Mucosa of rectum (tissue), 2 donors: ENCODE data around the gene VWA3B.
"Not testable (repeated sequence)": the region's sequence is repeated elsewhere in the genome, so short reads cannot be mapped to it uniquely, and the experiment has no call there.

Source experiments
- H3K27ac ChIP-seq, 2 donors: one replicate each; pipeline ENCODE4 v1.7.0; 2013; ENCODE audit warnings: inconsistent platforms in 2 of 2, low read depth in 2 of 2, low read length in 2 of 2
- H3K27me3 ChIP-seq, 2 donors: one replicate each; pipeline ENCODE4 v1.7.0; 2013; ENCODE audit warnings: low read length in 2 of 2; ENCODE audit not compliant: control insufficient read depth in 2 of 2, insufficient read depth in 2 of 2
- H3K36me3 ChIP-seq, 2 donors: one replicate each; pipeline ENCODE4 v1.7.0; 2013; ENCODE audit warnings: low read length in 2 of 2; ENCODE audit not compliant: control insufficient read depth in 2 of 2, insufficient read depth in 2 of 2
- H3K4me1 ChIP-seq, 2 donors: one replicate each; pipeline ENCODE4 v1.7.0; 2013; ENCODE audit warnings: low read length in 2 of 2, mild to moderate bottlenecking in 1 of 2; ENCODE audit not compliant: control insufficient read depth in 2 of 2, insufficient read depth in 2 of 2
- H3K4me3 ChIP-seq, 2 donors: one replicate each; pipeline ENCODE4 v1.7.0; 2013; ENCODE audit warnings: low read length in 2 of 2
- H3K9ac ChIP-seq, 2 donors: one replicate each; pipeline ENCODE4 v1.7.0; 2013; ENCODE audit warnings: low read length in 2 of 2, low read depth in 1 of 2, mild to moderate bottlenecking in 1 of 2
- H3K9me3 ChIP-seq, 2 donors: one replicate each; pipeline ENCODE4 v1.7.0; 2013; ENCODE audit warnings: low read length in 2 of 2; ENCODE audit not compliant: control insufficient read depth in 2 of 2
- donor health status: healthy.
- donor health status: Normal muscosa, but diverticular disease.

Gene VWA3B

GRCh38 chr2:98315957-98316356 is 229.0 kb downstream of the VWA3B start:
- H3K4me1 ChIP-seq = no peaks in the 10 kb centered on the region
- no peaks in the 10 kb centered on the region for H3K27me3 ChIP-seq
- peaks cover 3 to 5% of the 10 kb centered on the region in 2 donors for H3K9me3 ChIP-seq
- no peak overlapping the region for H3K4me3 ChIP-seq
- H3K36me3 ChIP-seq = no peaks in the 10 kb centered on the region
- no peak overlapping the region for H3K27ac ChIP-seq
- H3K9ac ChIP-seq = no peak overlapping the region

- H3K9ac ChIP-seq = no peak overlapping the region
- no peak overlapping the region for H3K4me3 ChIP-seq
These were observed 230.2 kb downstream of the VWA3B start for GRCh38 chr2:98317214-98317613.

GRCh38 chr2:98320171-98320570 is 233.2 kb downstream of the VWA3B start:
- not testable (repeated sequence) for H3K9ac ChIP-seq, H3K27ac ChIP-seq, H3K36me3 ChIP-seq, H3K9me3 ChIP-seq, H3K27me3 ChIP-seq, H3K4me3 ChIP-seq, H3K4me1 ChIP-seq

More at GRCh38 chr2:98317214-98317613, 230.2 kb downstream of the VWA3B start:
- no peaks in the 10 kb centered on the region for H3K36me3 ChIP-seq
- H3K9me3 ChIP-seq = peaks cover 3 to 6% of the 10 kb centered on the region in 2 donors
- no peaks in the 10 kb centered on the region for H3K27me3 ChIP-seq
- no peak overlapping the region for H3K27ac ChIP-seq
- no peaks in the 10 kb centered on the region for H3K4me1 ChIP-seq

DNA sequence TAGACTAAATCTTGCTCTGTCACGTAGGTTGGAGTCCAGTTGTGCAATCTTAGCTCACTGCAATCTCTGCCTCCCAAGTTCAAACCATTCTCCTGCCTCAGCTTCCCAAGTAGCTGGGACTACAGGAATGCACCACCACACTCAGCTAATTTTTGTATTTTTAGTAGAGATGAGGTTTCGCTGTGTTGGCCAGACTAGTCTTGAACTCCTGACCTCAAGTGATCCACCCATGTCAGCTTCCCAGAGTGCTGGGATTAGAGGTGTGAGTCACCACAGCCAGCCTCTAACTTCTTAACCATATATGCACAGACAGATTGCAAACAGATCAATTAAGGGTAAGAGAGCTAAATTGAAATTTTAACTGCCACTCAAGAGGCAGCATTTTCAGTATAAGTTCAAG is 237.2 kb downstream of the VWA3B start:
- no peak overlapping the region for H3K27ac ChIP-seq
- no peak overlapping the region for H3K4me3 ChIP-seq
- H3K4me1 ChIP-seq = no peaks in the 10 kb centered on the region
- H3K36me3 ChIP-seq = no peaks in the 10 kb centered on the region
- H3K9me3 ChIP-seq = peaks cover 3 to 6% of the 10 kb centered on the region in 2 donors
- H3K9ac ChIP-seq = no peak overlapping the region
- H3K27me3 ChIP-seq = no peaks in the 10 kb centered on the region

DNA sequence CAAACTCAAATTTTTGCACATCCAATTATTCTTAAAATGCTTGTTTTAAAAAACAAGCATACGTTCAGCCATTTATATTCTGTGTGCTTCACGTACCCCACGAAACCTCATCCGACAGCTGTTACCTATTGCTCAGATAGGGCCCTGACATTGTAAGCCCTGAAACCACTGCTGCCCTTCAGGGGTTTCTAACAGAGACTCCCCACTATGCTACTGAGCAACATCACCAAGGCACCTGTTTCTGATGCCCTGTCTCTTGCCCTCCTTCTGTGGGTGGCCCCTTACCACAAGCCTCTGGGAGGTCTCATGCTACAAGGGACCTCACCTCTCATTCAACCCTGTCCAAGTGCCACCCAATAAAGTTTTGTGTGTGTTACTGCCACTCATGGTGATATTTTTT is 240.8 kb downstream of the VWA3B start:
- Histone ChIP-seq H3K36me3 (no peaks in the 10 kb centered on the region), H3K4me1 (no peaks in the 10 kb centered on the region), H3K9ac (no peak overlapping the region), H3K27ac (no peak overlapping the region), H3K27me3 (no peaks in the 10 kb centered on the region), H3K4me3 (no peak overlapping the region), H3K9me3 (no peaks in the 10 kb centered on the region)

- Histone ChIP-seq H3K4me3 (no peak overlapping the region), H3K9me3 (no peaks in the 10 kb centered on the region), H3K9ac (no peak overlapping the region), H3K4me1 (no peaks in the 10 kb centered on the region), H3K36me3 (no peaks in the 10 kb centered on the region), H3K27me3 (peaks cover 0 to 2% of the 10 kb centered on the region in 2 donors), H3K27ac (no peak overlapping the region)
These were observed 242.6 kb downstream of the VWA3B start for GRCh38 chr2:98329549-98329948.

DNA sequence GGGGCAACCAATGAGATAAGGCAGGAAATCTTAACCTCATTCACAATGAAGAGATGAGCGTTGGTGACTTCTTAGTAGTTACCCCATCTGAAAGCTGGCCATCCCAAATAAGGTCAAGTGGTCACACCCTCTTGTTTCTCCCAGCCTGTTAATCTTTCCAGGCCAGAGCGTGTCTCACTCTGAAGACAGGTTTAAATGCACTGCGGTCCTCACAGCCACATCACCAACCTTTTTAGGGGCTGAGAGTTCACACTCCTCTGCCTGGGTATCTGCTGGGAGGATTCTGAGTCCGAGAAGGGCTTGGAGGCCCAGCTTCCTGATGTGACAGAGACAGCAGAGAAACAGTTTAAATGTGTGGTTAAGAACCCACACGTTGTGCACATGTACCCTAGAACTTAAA is 246.0 kb downstream of the VWA3B start:
- H3K4me3 ChIP-seq = no peak overlapping the region
- H3K27me3 ChIP-seq = peaks cover 0 to 2% of the 10 kb centered on the region in 2 donors
- H3K27ac ChIP-seq = no peak overlapping the region
- no peaks in the 10 kb centered on the region for H3K4me1 ChIP-seq
- no peaks in the 10 kb centered on the region for H3K36me3 ChIP-seq
- no peaks in the 10 kb centered on the region for H3K9me3 ChIP-seq
- no peak overlapping the region for H3K9ac ChIP-seq

DNA sequence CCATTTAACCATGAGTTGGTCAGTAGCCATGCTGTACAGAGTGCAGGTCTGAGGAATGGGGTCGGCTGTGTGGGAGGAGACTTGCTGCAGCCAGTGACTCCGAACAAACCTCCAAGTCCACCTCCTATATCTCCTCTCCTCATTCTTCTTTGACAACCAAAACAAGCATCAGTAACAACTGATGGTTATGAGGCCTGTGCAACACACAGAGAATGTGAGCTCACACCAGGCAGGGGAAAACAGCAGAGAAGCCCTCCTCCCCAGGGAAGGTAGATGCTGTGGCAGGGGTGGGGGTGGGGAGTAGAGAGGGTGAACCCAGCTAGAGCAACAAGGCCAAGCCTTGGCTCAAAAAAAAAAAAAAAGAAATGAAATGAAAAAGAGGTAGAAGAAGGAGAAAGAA is 247.0 kb downstream of the VWA3B start:
- Histone ChIP-seq H3K27ac (no peak overlapping the region), H3K9ac (no peak overlapping the region), H3K9me3 (no peaks in the 10 kb centered on the region), H3K4me3 (no peak overlapping the region), H3K36me3 (no peaks in the 10 kb centered on the region), H3K27me3 (peaks cover 0 to 2% of the 10 kb centered on the region in 2 donors), H3K4me1 (no peaks in the 10 kb centered on the region)

GRCh38 chr2:98334439-98335078 is 247.6 kb downstream of the VWA3B start:
- Histone ChIP-seq H3K27me3 (peaks cover 0 to 2% of the 10 kb centered on the region in 2 donors), H3K4me3 (no peak overlapping the region), H3K4me1 (no peaks in the 10 kb centered on the region), H3K9me3 (no peaks in the 10 kb centered on the region), H3K36me3 (no peaks in the 10 kb centered on the region), H3K27ac (no peak overlapping the region), H3K9ac (no peak overlapping the region)

DNA sequence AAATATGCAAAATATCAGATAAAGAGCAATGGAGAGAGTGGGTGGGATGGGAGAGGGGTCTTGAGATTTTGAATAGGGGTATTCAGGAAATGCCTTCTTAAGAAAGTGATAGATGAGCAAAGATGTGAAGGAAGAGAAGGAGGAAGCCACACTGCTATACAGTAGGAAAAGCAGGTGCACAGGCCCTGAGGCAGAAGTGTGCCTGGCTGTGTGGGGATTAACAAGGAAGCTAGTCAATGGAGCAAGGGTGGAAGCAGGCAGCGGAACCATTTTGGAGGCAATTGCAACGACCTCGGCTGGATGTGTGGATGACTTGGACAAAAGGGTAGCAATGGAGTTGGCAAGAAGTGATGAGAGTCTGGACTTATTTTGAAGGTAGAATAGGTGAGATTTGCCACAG is 248.3 kb downstream of the VWA3B start:
- H3K4me1 ChIP-seq = no peaks in the 10 kb centered on the region
- H3K36me3 ChIP-seq = no peaks in the 10 kb centered on the region
- no peaks in the 10 kb centered on the region for H3K9me3 ChIP-seq
- no peak overlapping the region for H3K4me3 ChIP-seq
- no peak overlapping the region for H3K27ac ChIP-seq
- H3K9ac ChIP-seq = no peak overlapping the region
- peaks cover 0 to 2% of the 10 kb centered on the region in 2 donors for H3K27me3 ChIP-seq

GRCh38 chr2:98341241-98341640 is 254.3 kb downstream of the VWA3B start:
- Histone ChIP-seq H3K9me3 (no peaks in the 10 kb centered on the region), H3K9ac (no peak overlapping the region), H3K36me3 (no peaks in the 10 kb centered on the region), H3K4me1 (no peaks in the 10 kb centered on the region), H3K27ac (no peak overlapping the region), H3K4me3 (no peak overlapping the region), H3K27me3 (peaks cover 8 to 12% of the 10 kb centered on the region in 2 donors)
